DMS53 treated with DMSO at 0.1 percent for 48 hours (cell line): ENCODE data around the gene IMPDH2.

Source experiments
- DNase-seq: peaks from one replicate; lab custom pipeline; 2025; ENCODE audit not compliant: unreplicated experiment; lab: John Stamatoyannopoulos, UW

Gene IMPDH2

DNA sequence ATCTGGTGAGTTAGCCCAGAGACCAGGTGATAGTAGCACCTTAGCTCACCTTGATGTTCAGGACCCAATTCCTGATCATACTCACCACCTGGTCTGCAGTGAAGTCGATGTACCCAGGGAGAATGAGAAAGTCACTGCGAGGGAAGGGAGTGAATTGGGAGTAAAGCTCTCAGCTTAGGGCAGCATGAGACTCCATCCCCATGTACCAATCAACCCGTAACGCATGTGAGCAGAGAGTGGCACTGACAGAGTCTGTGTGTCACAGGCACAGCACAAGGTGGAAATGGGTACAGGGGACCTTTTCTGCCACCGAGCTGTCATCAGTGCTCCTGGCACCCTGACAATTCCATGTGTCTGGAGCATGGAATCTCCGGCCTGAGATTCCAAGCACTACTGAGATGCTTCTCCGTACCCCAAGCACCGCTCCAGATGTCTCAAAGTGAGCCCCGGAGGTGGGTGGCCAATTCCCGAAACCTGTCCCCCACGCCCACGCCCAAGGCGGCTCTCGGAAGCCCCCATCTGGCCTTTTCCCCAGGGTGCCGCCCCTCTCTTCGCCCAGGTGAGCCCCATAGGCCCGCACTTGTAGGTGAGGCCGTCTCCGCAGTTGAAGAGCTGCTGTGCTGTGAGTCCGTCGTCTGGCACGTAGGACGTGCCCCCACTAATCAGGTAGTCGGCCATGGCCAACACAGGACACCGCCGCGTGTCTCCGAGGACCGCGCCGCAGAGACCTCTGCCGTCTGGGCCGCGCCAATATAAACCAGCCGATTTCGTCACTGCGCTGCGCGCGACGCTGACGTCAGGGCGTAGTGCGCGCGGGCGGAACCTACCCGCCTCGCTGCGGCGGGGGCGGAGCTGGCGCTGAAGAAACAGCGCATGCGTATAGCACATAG is at the start of gene IMPDH2:
Gene IMPDH2 (minus strand): TSS at position 726 of the 890 bp plus-strand sequence. CDS start 48 bp downstream, at position 678.
- peak; percentile 18 for DNase-seq

DNA sequence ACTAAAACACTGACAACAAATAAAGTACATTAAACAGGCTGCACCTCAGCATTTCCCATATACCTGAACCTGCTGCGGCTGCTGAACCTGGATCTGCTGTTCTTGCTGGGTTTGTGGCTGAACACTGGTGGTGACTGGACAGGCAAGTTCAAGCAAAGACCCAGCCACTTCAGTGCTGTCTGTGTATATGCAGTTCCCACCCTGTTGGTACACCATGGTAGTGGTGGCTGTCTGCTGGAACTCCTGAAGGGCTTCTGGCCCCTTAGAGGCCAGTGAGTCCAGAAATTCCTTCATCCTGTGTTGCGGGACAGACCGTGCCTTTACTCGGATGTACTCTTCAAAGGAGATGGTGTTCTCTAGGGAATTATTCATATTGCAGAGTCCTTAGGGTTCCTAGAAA is 47.4 kb upstream of the IMPDH2 start:
- DNase-seq = no peak

DNA sequence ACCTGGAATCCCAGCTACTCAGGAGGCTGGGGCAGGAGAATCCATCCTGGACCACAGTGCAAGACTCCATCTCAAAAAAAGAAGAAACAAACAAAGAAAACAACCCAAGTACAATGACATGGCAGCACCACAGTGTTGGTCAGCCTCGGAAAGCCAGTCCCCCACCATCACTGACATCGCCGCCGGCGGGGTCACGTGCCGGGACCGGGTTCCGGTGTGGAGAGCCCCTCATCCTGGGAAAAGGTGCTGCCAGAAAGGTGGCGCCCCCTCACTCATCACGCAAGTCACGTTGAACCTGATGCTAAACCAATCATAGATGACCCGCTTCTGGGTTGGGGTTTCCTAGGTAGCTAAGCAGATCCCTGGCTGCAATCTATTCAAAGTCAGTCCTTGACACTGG is 46.9 kb upstream of the IMPDH2 start:
- DNase-seq = no peak

DNA sequence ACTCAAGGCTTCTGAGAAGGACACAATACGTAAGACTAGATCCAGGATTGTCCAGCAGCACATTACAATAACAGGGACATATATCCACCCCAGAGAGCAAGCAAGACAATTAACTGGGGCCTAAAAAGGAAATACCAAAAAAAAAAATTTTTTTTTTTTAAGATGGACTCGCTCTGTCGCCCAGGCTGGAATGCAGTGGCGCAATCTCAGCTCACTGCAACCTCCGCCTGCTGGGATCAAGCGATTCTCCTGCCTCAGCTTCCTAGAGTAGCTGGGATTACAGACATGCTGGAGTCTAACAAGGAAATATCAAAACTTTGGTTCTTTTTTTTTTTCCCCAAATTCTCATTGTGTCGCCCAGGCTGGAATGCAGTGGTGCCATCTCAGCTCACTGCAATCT is 28.8 kb upstream of the IMPDH2 start:
- no peak for DNase-seq

DNA sequence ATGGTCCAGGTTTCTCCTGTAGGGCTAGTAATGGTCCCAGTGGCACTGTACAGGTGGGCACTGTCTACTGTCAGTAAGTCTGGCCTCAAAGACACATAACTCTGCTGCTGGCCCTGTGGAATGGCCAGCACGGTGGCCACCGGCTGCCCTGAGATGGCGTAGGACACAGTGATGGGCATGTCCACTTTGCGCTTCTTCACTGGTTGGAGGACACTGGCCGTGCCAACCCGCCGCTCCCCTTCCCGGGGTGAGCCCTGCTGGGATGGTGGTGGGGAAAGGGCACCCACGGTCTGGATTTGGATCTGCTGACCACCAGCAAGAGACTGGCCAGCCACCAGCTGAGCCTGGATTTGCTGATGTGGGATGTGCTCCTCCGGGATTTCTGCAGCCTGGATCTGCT is 28.1 kb upstream of the IMPDH2 start:
- DNase-seq = no peak

DNA sequence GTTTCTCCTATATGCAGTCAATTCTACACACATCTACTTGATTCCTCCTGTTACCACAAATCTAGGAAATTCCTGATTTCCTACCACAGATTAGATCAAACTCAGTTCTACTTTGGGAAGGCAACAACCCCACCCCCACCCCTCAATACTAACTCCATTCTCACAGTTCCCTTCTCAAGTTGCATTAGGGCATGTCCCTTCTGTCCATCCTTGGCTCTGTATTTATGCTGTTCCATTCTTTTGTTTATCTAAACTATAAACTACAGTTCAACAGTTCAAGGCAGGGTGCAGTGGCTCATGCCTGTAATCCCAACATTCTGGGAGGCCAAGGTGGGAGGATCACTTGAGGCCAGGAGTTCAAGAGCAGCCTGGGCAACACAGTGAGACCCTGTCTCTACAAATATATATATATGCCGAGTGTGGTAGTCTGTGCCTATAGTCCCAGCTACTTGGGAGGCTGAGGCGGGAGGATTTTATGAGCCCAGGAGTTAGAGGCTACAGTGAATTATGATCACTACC is 25.2 kb upstream of the IMPDH2 start:
- no peak for DNase-seq

DNA sequence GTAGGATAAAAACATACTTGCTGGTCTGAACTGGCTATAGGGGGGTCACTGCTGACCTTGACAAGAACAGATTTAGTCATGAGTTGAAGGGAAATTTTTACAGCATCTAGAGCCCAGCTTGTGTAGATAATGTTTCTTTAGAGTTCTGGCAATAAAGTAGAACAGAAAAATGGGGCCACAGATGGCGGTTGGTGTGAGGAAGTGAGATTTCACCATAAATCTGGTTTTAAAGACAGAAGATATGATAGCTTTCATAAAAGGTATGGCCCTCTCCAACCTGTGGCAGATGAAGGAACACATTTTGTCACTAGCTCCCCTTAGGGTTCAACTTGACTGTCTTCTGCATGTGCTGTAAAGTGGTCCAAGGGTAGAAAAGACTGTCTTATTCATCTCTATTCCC is 24.3 kb upstream of the IMPDH2 start:
- no peak for DNase-seq

DNA sequence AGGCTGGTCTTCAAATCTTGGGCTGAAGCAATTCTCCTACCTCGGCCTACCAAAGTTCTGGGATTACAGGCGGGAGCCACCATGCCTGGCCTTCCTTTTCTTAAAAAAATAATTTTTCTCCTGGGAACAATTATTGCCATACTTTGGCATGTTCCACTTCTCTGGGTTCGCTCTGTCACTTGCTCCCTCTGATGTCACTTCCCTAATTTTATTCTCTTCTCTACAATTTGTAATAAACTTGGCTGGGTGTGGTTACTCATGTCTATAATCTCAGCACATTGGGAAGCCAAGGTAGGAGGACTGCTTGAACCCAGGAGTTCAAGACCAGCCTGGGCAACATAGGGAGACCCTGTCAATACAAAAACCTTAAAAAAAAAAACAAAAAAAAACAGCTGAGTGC is 6.1 kb upstream of the IMPDH2 start:
- DNase-seq = no peak

DNA sequence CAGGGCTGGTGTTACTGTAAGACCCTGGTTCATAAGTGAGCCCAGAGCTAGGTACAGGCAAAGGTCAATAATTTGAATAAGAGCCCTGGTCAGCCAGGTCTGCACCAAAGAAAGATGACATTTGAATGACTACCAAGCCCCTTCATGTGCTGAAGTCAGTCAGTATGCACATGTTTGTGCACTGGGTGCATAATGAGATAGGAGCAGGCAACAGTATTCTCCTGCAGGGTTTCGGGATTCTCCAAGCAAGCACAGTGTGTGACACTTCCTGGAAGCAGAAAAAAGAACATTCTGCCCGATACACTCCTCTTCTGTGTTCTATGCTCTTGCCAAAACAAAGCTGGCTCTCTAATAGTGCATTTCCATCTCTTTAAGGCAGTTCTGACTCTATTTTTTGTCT is 5.5 kb upstream of the IMPDH2 start:
- DNase-seq = no peak

DNA sequence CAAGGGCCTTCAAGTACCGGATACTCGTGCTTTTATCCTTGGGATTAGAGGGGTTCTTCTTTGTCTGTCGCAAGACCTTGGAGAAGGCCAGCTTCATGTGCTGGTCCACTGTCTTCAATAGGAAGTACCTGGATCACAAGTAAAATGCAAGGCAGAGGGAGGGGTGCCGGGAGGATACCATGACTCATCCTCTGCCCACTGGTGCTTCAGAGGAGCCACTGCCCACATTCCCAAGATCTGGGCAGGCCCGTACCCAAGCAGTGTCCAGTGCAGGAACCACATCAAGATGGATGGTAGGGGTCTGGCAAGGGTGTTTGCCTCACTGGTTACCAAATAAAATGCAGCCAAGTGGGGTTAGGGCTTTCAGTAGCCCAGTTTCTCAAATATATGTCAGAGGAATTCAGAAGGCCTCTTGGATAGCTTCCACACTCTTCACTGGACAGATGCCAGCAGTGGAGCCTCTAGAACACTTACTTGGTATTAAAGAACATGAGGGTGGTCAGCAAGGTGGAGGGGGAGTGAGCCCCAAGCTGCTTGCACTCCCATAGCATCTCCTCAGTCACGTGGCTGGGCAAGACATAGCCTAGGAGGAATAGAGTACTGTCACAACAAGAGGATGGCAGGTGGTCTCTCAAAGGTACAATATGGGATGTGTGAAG is 3.6 kb upstream of the IMPDH2 start:
- no peak for DNase-seq

DNA sequence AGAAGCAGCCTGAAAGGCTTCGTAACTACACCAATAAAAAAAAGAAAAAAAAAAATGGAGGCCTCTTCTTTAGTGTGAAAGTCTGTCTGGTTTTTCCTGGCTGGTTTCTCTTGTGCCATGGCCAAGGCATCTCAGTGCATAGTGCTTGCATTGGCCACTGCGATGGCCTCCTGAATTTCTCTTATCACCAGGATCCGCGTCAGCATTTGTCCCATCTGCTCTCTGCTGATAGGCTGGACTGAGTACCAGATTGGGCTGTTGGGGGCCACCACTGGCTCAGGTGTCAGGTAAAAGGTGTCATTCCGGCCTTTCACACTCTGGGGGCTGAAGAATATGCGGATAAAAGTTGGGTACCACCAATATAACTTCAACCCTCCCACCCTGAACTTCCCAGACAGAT is 1.1 kb upstream of the IMPDH2 start:
- no peak for DNase-seq

DNA sequence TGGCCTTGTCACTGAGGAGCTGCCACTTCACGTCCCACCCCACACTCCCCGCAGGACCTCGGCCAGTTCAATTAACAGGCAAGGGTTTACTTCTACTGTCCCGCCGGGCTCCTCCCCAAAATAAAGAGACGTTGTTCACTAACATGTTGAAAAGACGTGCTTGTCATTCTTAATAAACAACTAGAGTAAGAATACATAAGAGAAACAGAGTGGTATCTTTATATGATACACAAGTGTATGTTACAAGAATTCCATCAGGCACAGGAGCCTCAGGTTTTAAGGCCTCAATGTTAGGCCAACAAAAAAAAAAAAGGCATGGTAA is 326 bp upstream of the IMPDH2 start:
- no peak for DNase-seq

DNA sequence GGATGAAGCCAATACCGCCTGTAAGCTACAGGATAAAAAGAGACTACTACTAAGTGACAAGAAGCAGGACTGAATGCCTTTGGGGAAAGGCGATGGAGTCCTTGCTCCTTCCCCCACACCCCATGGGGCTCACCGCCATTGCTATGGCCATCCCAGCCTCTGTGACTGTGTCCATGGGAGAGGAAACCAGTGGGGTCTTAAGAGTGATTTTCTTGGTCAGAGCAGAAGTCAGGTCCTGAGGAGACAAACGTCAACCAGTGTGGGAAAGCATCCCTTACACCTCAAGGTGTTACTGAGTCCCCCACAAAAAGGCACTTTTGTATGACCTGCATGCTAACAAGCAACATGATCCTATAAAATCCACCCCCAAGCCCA is 913 bp downstream of the IMPDH2 start:
- no peak for DNase-seq

DNA sequence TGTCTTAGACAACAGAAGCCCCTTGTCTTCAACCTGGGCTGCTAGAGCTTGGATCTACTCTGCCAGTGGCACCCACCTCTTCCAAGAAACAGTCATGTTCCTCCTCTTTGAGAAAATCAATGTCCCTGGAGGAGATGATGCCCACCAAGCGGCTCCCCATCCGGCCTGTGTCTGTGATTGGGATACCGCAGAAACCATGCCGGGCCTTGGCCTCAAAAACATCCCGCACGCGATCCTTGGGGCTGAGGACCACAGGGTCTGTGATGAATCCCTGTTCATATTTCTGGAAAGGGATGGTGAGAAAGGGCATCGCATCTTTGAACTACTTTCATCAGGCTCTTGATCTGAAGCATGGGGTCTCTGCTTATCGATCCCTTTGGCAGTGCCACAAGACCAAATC is 1.6 kb downstream of the IMPDH2 start:
- no peak for DNase-seq

DNA sequence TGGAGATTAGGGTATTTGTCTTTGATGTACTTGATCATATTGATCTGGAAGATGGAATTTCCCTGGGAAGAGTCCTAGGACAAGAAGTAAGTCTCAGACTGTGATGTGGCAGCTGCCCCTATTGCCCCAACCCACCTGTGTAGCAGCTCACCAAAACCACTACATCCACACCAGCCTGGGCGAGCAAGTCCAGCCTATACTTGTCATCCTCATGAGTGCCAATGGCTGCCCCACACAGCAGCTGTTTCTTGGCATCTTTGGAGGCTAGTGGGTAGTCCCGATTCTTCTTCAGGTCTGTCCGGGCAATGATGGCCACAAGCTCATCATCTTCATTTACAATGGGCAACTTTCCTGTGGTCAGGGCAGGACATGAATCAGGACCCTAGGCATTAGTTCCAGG is 2.7 kb downstream of the IMPDH2 start:
- DNase-seq = no peak

DNA sequence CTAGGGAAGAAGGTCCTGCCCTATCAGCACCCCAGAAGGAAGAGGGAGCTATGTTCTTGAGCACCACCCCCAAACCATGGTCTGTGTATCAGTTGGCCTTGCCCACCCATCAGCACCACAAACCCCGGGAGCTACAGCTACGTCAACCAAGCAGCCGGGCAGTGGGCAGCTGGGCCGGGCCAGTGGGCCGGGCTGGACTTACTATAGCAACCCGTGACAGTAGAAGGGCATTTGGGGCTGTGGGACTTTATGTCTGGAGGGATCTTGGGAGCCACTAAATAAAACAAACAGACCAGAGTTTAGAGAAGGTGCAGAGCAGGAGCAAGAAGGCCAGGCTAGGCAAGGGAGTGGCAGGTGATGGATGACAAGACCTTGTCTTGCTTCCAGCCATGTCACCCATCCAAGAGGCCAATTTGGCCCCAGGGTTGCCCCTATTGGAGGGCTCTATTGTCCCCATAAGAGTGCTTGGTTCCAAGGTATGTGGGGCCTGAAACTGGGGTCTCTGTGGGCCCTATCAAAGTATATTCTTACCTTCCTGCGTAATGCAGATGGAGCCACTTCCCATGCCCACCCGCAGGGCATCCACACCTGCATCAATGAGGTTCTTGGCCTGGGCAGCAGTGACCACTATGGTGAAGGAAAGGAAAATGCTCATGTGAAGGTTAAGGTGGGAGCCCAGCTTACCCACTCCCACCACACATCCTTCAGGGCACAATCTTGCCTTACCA is 3.2 kb downstream of the IMPDH2 start:
- DNase-seq = no peak

DNA sequence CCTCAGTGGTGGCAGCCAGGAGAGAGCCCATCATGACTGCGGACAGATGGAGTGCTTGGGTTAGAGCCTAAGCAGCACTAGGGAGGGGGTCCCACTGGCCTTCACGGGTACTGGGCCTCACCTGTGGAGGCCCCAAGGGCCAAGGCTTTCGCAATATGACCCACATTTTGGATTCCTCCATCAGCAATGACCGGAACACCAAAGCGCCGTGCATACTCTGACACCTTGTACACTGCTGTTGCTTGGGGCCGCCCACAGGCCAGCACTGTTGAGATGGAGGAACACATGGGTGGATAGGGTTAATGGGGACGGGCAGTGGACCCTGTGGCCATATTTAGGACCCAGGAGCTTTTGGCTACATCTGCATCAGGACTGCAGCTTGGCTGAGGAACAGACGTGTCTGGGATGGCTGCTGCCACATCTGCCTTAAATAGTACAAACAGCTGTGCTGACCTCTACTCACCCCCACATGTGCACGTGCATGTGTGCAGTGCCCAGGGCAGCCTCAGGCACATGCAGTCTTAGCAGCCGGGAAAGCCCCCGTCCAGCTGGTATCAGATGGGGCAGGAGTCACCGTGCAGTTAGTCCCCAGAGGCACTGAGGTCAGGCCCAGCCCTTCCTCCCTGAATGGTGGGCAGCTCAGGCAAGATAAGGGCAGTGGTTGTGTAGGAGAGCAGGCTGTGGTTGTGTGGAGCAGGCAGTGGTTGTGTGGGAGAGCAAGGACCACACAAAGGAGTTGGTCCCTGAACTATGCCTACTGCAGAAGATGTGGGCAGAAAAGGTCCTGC is 4.0 kb downstream of the IMPDH2 start:
- no peak for DNase-seq

DNA sequence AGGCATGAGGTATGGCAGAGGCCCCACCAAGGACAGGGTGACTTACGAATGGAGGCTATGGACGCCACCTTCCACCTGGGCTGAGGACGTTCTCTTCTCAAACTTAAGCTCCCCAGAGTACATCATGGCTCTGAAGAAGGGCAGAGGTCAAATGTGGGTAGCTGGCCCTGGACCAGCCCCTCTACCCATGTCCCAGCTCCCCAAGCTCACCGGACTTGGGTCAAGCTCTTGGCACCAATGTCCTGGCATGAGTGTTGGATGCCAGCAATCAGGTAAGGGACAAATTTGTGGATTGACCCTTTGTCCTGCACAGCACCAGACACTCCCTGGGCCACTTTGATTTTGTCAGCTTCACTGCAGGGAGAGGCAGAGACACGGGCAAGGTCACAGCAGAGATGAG is 4.7 kb downstream of the IMPDH2 start:
- DNase-seq = no peak

DNA sequence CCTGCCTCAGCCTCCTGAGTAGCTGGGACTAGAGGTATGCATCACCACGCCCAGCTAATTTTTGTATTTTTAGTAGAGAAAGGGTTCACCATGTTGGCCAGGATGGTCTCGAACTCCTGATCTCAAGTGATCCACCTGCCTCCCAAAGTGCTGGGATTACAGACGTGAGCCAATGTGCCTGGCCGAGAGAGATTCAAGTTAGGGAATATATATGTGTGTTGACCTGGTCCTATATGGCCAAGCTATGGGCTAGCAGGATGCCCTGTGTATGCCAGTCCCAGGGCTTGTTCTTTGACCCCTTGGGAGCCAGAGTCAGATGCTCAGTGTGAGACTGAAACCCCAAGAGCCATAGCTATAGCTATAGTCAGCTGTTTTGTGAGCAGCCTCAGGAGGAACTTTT is 5.4 kb downstream of the IMPDH2 start:
- no peak for DNase-seq

DNA sequence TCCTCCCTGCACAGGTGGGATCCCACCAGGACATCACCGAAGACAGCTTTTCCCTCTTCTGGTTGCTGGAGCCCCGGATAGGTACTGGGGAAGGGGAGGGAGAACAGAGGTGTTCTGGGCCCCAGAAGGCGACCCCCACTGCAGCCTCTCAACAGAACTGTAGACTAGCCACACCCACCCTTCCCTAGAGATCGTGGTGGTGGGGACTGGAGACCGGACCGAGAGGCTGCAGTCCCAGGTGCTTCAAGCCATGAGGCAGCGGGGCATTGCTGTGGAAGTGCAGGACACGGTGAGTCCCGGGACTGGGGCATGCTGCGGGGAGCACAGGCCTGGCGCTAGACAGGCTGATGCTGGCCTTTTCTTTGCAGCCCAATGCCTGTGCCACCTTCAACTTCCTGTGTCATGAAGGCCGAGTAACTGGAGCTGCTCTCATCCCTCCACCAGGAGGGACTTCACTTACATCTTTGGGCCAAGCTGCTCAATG is 6.5 kb downstream of the IMPDH2 start:
- no peak for DNase-seq
